HCT116 (cell line): ENCODE results near the gene THSD4. TPM values are rescaled to one million over a fixed set of nuclear protein-coding genes. Genes with fewer than 3 reads are reported as not detected.

Experiments used
- CEBPB ChIP-seq: IDR thresholded peaks from 2 replicates; pipeline ENCODE4 v1.6.1; 2012; ENCODE audit warnings: low read depth
- EGR1 ChIP-seq: IDR thresholded peaks from 2 replicates; pipeline ENCODE4 v1.6.1; 2012; ENCODE audit warnings: low read depth
- EZH2 ChIP-seq: fragments of 200-600 bp; sonication (generic); IDR thresholded peaks from 2 replicates; pipeline ENCODE4 v1.6.1; 2017; ENCODE audit warnings: antibody characterized with exemption, mixed run types
- EZH2phosphoT487 ChIP-seq: fragments of 200-600 bp; IDR thresholded peaks from 2 replicates; pipeline ENCODE4 v1.6.1; 2018; ENCODE audit warnings: antibody characterized with exemption, borderline replicate concordance
- POLR2A ChIP-seq: IDR thresholded peaks from 2 replicates; pipeline ENCODE4 v1.7.0; 2011; ENCODE audit warnings: borderline replicate concordance; ENCODE audit not compliant: insufficient read depth, insufficient read length; ENCODE audit errors: extremely low read depth
- POLR2AphosphoS5 ChIP-seq: IDR thresholded peaks from 2 replicates; pipeline ENCODE4 v1.6.1; 2011; ENCODE audit warnings: mild to moderate bottlenecking, low read depth, low read length, moderate library complexity
- RAD21 ChIP-seq: IDR thresholded peaks from 2 replicates; pipeline ENCODE4 v1.6.1; 2012; ENCODE audit warnings: low read depth, mild to moderate bottlenecking
- SP1 ChIP-seq: IDR thresholded peaks from 2 replicates; pipeline ENCODE4 v1.6.1; 2012; ENCODE audit warnings: low read depth
- SRF ChIP-seq: IDR thresholded peaks from 2 replicates; pipeline ENCODE4 v1.6.1; 2012; ENCODE audit warnings: low read depth
- TCF7L2 ChIP-seq: IDR thresholded peaks from 2 replicates; pipeline ENCODE4 v1.7.0; 2011; ENCODE audit warnings: borderline replicate concordance, inconsistent platforms; ENCODE audit not compliant: insufficient read depth, insufficient read length; ENCODE audit errors: extremely low read depth
- ZFX ChIP-seq: fragments of 450-650 bp; IDR thresholded peaks from 2 replicates; pipeline ENCODE4 v1.6.1; 2017
- ZNF274 ChIP-seq: fragments of 200-500 bp; sonication (Bioruptor generic); IDR thresholded peaks from 2 replicates; pipeline ENCODE4 v1.6.1; 2014; ENCODE audit warnings: mild to moderate bottlenecking, low read depth, low read length, inconsistent platforms
- total RNA-seq: library from RNA; stranded (reverse); gene quantifications from one replicate; pipeline ENCODE4 v1.2.1, GENCODE V29; 2021; ENCODE audit not compliant: unreplicated experiment
- TF ChIP-seq, protein P1 (sequence below): IDR thresholded peaks from 2 replicates; pipeline ENCODE4 v1.6.1; 2011; ENCODE audit warnings: mild to moderate bottlenecking, low read length, moderate library complexity; ENCODE audit not compliant: insufficient replicate concordance; ENCODE audit errors: extremely low read depth
- TF ChIP-seq, protein P2 (sequence below): IDR thresholded peaks from 2 replicates; pipeline ENCODE4 v1.6.1; 2012; ENCODE audit warnings: low read depth

The THSD4 gene
- total RNA-seq, 1 experiment from 2014 or later: 30.5 TPM

DNA sequence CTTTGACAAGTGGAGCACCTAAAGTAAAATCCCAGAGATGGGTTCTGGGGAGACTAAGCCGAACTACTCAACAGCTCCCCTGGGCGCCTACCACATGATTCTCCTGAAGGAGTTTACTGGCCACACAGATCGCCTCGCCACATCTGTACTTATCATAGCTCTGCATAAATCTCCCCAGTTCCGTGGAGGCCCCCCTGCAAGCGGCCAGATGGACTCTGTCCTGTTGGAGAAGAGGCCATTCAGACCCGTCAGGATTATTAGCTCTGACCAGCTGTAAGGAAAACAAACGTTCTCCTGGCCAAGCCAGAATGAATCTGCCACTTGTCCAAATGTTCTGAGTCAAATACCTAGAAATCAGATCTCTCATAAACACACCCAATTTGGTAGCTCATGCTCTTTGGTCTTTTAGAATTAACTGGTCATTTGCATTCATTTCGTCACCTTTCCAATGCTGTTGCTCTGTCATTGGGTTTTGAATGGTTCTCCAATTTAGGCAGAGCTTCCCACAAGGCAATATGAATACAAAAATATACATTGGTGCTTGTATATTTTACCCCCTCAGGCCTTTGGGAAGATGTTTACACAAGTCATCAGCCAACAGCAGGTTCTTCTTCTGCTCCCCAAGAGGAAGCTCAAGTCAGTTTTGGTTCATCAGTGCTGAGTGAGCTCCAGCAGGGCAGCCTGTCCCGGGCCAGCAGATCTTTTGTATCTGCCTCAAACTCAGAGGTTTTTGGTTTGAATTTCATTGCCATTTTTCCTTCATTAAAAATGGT, 124.5 kb downstream of the THSD4 start (continued):
- TF ChIP-seq, protein P1, sequence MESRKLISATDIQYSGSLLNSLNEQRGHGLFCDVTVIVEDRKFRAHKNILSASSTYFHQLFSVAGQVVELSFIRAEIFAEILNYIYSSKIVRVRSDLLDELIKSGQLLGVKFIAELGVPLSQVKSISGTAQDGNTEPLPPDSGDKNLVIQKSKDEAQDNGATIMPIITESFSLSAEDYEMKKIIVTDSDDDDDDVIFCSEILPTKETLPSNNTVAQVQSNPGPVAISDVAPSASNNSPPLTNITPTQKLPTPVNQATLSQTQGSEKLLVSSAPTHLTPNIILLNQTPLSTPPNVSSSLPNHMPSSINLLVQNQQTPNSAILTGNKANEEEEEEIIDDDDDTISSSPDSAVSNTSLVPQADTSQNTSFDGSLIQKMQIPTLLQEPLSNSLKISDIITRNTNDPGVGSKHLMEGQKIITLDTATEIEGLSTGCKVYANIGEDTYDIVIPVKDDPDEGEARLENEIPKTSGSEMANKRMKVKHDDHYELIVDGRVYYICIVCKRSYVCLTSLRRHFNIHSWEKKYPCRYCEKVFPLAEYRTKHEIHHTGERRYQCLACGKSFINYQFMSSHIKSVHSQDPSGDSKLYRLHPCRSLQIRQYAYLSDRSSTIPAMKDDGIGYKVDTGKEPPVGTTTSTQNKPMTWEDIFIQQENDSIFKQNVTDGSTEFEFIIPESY: no peak
- TF ChIP-seq EGR1 (no peak), TCF7L2 (no peak), RAD21 (no peak), SRF (no peak), EZH2 (no peak), SP1 (no peak), ZFX (no peak), POLR2A (no peak), ZNF274 (no peak), CEBPB (no peak), EZH2phosphoT487 (no peak), POLR2AphosphoS5 (no peak)
- TF ChIP-seq, protein P2, sequence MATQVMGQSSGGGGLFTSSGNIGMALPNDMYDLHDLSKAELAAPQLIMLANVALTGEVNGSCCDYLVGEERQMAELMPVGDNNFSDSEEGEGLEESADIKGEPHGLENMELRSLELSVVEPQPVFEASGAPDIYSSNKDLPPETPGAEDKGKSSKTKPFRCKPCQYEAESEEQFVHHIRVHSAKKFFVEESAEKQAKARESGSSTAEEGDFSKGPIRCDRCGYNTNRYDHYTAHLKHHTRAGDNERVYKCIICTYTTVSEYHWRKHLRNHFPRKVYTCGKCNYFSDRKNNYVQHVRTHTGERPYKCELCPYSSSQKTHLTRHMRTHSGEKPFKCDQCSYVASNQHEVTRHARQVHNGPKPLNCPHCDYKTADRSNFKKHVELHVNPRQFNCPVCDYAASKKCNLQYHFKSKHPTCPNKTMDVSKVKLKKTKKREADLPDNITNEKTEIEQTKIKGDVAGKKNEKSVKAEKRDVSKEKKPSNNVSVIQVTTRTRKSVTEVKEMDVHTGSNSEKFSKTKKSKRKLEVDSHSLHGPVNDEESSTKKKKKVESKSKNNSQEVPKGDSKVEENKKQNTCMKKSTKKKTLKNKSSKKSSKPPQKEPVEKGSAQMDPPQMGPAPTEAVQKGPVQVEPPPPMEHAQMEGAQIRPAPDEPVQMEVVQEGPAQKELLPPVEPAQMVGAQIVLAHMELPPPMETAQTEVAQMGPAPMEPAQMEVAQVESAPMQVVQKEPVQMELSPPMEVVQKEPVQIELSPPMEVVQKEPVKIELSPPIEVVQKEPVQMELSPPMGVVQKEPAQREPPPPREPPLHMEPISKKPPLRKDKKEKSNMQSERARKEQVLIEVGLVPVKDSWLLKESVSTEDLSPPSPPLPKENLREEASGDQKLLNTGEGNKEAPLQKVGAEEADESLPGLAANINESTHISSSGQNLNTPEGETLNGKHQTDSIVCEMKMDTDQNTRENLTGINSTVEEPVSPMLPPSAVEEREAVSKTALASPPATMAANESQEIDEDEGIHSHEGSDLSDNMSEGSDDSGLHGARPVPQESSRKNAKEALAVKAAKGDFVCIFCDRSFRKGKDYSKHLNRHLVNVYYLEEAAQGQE: no peak
